ELR (cell line): ENCODE results near the gene FBLN1.
"Not testable (repeated sequence)": the region's sequence is repeated elsewhere in the genome, so short reads cannot be mapped to it uniquely, and the experiment has no call there.

ENCODE experiments used
- DNase-seq: peaks from one replicate; pipeline ENCODE4 v3.0.0-alpha.2; 2015; ENCODE audit warnings: low read depth

FBLN1 gene

GRCh38 chr22:45477366-45478107 is 25.1 kb upstream of the FBLN1 start:
- DNase-seq = no peak

- peak; percentile 73 for DNase-seq
These were observed 24.4 kb upstream of the FBLN1 start for GRCh38 chr22:45478108-45478771.

GRCh38 chr22:45480717-45481116 is 22.0 kb upstream of the FBLN1 start:
- DNase-seq = no peak

DNA sequence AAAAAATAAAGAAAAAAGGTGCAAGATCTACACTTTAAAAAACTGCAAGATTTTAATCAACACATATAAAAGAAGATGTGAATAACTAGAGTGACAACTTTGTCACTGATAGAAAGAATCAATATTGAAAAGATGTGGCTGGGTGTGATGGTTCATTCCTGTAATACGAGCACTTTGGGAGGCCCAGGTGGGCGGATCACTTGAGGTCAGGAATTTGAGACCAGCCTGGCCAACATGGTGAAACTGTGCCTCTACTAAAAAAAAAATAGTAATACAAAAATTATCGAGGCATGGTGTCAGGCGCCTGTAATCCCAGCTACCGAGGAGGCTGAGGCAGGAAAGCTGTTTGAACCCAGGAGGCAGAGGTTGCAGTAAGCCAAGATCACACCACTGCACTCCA is 21.0 kb upstream of the FBLN1 start:
- DNase-seq = no peak

GRCh38 chr22:45482169-45482568 is 20.5 kb upstream of the FBLN1 start:
- no peak for DNase-seq

DNA sequence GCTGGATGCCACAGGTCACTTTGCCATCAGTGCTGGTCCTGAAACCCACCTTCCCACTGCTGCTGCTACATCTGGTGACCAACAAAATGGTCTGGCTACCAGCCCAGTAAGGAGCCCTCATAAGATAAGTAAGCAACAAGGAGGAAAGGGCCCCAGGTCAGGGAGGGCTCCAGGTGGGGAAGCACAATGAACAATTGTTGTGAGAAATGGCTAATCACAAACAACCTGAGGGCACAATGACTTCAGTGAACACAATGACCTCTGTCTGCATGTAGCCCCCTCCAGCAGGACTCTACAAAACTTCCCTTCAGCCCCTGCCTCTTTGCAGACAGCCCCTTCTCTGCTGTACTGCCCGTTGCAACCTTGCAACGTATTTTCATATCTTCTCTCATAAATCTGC is 19.4 kb upstream of the FBLN1 start:
- no peak for DNase-seq

DNA sequence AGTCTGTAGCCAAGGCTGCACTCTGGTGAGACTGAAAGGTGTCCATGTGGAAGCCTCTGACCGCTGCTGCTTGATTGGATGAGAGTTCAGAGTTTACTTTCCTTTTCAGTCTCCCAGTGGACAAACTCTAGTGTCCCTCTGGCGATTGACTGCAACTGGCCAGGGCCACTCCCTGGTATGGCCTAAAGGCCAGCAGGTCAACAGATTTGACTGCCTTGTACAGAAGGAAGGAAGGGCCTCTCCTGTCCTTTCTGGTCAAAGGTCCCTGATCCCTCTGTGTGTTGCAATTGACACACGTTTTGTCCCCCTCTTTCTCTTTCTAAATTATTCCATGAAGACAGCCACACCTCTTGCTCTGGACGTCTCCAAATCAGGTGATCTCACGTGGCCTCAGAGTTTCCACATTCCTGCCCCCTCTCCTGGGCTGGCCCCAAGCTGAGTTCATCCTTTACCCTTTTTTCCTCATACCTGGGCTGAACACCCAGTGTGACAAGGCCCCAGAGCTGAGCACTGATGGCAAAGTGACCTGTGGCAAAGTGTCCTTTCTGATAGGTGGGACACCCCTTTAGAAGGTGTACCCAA is 18.7 kb upstream of the FBLN1 start:
- DNase-seq = no peak

GRCh38 chr22:45484742-45485141 is 17.9 kb upstream of the FBLN1 start:
- no peak for DNase-seq

GRCh38 chr22:45485261-45485660 is 17.4 kb upstream of the FBLN1 start:
- no peak for DNase-seq

DNA sequence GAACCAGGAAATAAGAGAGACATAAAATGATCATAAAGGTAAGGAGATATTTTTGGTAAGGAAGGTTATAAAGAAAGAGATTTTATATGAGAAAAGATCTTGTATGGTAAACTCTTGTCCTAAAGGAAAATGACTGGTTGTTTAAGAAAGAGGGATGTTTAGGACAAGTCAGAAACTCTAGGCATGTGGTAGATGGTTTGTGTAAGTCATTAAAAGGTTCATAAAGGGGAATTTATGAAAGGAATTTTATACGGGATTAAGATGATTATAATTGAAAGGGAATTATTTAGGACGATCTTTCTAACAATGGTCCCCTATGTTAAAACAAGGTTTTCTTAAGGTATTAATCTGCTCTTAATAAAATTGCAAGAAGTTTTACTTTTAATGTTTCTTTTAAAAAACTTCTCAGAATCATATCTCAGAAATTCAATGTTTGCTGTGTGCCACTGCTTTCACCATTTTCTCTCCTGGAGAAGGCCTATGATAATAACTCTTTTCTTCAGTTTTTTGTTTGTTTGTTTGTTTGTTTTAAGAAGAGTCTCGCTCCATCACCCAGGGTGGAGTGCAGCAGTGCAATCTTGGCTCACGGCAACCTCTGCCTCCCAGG is 13.8 kb upstream of the FBLN1 start:
- no peak for DNase-seq

DNA sequence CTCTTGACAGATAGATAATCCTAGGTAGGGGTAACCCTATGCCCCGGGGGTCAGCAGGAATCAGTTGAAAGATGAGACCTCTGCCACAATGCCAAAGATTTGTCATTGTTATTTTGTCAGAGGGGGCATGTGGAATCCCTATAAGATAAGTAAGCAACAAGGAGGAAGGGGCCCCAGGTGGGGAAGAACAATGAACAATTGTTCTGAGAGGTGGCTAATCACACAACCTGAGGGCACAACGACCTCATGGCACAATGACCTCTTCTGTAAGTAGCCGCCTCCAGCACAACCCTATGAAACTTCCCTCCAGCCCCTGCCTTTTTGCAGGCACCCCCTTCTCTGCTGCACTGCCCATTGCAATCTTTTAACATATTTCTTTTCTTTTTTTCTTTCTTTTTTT is 11.8 kb upstream of the FBLN1 start:
- no peak for DNase-seq

- no peak for DNase-seq
These were observed 10.8 kb upstream of the FBLN1 start for GRCh38 chr22:45491841-45492240.

DNA sequence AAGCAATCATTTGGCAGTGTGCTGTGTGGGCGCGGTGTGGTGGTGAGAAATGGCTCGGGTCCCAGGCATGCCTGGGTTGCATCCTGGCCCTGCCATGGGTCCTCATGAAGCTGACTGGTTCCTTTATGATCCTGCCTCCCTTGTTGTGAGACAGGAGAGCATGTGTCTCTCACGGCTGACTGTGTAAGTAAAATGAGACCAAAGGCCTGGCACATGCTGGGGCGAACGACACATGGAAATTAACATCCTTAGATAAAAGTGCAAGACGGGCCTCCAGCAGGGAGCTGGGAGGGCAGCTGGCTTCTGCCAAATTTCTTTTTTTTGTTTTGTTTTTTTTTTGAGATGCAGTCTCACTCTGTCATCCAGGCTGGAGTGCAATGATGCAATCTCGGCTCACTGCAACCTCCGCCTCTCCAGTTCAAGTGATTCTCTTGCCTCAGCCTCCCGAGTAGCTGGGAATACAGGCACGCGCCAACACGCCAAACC is 9.4 kb upstream of the FBLN1 start:
- no peak for DNase-seq

DNA sequence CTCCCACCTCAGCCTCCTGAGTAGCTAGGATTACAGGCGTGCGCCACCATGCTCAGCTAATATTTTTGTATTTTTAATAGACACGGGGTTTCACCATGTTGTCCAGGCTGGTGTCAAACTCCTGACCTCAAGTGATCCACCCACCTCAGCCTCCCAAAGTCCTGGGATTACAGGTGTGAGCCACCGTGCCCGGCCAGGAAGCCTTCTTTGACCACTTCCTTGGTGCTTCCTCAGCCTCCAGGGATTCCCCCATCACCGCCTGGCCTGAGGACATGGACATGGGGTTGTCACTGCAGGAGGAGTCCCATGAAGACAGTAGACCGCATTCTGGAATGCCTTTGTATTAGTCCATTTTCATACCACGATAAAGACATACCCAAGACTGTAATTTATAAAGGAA is 8.4 kb upstream of the FBLN1 start:
- not testable (repeated sequence) for DNase-seq

DNA sequence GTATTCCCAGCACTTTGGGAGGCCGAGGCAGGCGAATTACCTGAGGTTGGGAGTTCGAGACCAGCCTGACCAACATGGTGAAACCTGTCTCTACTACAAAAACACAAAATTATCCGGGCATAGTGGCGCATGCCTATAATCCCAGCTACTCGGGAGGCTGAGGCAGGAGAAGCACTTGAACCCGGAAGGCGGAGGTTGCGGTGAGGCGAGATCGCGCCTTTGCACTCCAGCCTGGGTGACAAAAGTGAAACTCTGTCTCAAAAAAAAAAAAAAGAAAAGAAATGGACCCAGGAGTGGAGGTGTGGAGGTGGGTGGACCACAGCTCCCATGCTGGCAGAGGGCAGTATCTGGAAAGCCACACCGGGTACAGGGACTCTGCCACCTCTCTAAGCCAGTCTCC is 7.1 kb upstream of the FBLN1 start:
- DNase-seq = not testable (repeated sequence)

DNA sequence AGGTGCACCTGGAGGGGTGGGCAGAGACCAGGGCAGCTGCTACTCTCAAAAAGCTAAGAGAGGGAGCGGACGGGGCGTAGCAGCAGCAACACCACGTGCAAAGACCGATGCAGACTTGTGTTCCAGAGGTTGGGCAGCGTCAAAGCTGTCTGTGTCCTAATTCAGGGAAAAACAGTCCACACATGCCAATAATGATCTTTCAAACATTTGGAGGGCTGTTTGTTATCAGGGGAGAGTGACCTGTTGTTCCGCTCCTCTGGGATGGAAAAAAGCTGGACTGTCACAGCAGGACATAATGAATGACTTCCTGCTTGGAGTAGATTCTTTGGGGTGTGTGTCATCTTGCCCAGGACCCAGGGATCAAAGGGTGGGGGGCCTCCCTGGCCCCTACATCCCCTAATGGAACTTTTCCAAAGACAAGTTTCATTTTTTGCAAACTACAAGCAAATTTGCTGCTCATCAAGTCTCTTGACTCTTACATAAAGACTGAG is 6.2 kb upstream of the FBLN1 start:
- DNase-seq = no peak

- no peak for DNase-seq
These were observed 5.1 kb upstream of the FBLN1 start for GRCh38 chr22:45497351-45498145.

DNA sequence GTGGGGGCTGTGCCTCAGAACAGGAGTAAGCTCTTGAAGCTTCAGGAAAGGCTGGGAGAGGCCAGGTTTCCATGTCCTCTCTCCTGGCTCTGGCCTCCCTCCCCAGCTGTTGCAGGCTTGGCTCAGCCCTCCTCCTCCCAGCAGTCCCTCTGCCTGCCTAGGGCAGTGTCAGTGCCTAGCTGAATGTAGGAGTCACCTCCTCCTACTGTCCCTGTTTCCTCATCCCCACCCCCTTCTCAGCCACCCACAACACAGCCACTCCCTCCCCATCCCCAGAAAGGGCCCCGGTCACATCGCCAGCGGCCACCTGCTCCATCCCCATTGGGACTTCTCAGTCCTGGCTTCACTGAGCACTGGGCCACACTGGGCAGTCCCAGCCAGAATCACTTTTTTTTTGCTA is 2.9 kb upstream of the FBLN1 start:
- DNase-seq = no peak

DNA sequence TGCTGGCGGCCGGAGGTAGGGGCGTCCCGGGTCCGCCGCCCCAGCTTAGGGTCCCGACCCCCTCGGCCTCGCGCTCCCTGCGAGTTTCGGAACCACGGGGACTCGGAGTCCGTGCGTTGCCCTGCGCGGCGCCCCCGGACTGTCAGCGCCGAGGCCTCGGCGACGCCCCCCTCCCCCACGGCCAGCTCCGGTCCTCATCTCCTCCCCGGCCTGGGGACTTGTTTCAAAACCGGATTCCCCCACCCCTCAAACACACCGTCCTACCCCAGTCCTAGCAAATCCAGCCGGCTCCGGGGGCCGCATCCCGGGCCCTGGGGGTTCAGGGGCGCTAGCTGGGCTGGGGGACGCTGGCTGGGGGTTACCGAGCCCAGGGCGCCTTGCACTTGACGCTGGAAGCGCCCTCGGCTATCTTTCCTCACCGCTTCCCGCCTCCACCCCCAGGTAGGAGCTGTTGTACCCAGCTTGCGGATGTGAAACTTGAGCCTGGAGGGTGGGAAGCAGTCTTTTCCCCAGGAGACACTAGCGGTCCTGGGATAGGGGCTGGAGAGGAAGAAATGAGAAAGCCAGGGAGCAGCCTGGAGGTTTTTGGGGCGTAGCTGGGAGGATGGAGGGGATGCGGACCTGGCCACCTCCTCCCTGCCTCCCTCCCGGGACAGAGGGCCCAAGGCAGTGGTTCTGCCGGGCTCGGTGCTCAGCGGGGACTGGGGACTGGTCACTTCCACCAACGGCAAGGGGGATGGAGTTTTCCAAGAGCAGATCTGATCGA is 550 bp downstream of the FBLN1 start:
- peak; percentile 6 for DNase-seq

DNA sequence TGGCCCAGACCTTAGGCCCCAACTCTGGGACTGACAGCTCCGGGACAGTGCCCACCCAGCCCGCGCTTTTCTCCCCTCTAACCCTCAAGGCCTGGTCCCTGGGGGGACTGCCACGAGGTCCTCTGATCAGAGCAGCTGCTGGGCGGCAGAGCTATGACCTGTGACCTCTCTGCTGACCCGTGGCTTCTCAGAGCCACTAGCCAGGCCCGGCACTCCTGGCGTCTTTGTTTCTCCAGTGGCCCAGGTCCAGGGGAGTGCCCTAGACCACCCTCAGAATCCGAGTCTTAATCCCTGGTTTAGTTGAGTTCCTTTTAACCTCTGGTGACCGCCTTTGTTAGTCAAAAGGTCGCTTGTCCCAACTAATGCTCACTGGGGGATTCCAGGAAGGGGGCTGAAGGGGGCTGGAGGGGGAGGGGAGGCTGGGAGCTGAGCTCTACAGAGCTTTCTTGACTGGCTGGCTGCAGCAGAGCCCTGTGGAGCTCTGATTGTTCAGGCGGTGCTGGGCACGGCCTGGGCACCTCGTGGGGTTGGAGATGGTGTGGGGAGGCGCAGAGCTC is 1.2 kb downstream of the FBLN1 start:
- DNase-seq = no peak
